ENCODE measurements around the gene PRMT2.

The PRMT2 gene

DNA sequence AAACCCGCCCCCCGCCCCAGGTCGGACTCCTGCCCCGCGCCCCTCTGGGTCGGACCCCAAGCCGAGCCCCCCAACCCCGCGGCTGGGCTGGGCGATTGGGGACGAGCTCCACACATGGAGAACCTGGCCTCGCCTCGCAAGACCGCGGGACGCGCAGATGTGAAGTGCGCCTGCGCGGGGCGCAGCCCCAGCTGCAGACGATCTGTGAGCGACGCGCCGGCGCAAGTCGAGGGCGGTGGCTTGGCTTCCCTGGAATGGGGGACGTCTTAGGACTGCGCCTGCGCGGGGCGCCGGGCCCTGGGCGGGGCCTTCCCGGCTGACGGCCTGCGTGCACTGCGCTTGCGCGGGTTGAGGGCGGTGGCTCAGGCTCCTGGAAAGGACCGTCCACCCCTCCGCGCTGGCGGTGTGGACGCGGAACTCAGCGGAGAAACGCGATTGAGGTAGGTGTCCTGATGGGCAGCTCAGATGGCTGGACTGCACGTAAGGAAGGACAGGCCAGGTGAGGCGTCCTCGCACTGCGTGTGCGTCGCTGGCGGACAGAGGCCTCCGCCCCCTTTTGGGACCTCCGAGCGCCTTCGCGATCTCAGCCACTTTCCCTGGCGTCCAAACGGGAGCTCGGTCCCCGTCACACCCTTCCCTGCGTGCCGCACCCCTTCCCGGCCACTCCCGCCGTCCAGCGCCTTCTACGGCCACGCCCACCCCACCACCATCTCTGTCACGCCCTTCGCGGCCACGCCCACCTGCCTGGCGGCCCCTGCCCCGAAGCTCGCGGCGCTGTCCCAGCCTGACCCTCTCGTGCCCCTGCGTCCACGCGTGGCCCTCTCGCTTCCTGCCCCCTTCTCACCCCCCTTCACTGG lies at the start of gene PRMT2:
Gene PRMT2 (plus strand): TSS at position 351 of the 857 bp plus-strand sequence. CDS start 1,278 bp downstream, outside the sequence.
- DNase-seq (ENCODE audit: low spot score) = peak; percentile 96

DNA sequence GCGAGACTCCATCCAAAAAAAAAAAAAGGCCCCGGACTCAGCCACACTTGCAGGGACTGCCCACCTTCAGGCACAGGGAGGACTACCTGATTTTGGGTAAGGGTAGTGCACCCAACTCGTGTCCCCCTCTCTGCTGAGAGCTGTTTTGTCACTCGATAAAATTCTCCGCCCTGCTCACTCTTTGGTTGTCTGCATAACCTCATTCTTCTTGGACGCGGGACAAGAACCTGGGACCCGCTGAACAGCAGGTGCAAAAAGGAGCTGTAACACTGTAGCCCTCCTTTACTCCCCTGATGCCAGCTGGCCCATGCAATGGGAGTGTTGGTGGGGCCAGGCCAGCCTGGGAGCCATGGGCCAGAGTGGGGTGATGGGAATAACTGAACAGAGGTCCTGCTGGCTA lies 41.2 kb upstream of the PRMT2 start:
- DNase-seq (ENCODE audit: low spot score) = no peak

DNA sequence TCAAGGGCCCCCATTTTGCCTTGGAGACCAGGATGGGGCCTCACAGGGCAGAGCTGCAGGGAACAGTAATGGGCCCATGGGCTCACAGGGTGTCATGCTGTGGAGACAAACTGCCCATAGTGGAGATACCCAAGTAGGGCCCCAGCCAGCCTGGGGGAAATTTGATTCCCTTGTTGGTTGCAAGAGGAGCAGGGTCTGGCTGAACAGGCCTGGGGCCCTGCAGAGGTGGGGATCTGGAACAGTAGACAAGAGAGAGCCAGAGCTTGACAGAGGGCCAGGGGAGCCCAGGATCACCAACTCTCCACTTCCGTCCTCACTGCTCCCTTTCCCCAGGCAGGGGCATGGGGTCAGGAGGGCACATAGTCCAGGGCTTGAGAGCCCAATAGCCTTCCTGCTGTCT lies 39.3 kb upstream of the PRMT2 start:
- no peak for DNase-seq (ENCODE audit: low spot score)

DNA sequence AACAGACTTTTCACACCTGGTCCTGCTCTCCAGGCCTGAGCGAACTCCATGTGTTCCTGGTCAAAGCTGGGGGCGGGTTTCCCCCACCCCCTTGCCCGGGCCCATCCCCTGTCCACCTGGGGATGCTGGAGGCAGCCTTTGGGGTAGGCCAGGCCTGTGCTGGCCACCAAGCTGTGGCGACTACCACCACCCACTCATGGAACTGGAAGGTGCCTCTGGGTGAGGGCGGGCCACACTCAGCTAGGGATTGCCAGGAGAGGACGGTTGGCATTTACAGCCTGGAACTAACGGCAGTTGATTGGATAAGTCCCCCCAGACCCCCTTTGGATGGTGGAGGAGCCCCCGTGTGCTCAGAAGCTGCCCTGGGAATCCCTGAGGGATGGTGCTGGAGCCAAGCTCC lies 38.4 kb upstream of the PRMT2 start:
- no peak for DNase-seq (ENCODE audit: low spot score)

DNA sequence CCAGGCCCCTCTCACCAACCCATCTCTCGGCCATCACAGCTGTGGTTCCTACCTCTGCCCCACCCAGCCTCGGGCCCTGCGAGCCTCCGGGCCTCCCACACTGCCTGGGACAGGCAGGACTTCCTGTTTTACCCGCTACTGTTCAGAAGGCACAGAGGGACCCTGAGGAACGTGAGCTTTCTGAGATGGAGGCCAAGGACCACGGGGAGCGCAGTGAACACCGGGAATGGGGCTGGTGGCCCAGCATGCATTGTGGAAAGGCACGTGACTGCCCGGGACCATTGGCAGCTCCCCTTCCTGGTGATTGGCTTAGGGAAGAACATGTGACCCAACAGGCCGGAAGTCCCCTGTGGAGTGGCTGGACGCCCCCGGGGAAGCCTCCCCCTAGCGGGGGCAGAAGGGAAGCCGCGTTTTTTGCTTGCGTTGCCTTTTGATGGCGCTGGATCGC lies 37.6 kb upstream of the PRMT2 start:
- no peak for DNase-seq (ENCODE audit: low spot score)

DNA sequence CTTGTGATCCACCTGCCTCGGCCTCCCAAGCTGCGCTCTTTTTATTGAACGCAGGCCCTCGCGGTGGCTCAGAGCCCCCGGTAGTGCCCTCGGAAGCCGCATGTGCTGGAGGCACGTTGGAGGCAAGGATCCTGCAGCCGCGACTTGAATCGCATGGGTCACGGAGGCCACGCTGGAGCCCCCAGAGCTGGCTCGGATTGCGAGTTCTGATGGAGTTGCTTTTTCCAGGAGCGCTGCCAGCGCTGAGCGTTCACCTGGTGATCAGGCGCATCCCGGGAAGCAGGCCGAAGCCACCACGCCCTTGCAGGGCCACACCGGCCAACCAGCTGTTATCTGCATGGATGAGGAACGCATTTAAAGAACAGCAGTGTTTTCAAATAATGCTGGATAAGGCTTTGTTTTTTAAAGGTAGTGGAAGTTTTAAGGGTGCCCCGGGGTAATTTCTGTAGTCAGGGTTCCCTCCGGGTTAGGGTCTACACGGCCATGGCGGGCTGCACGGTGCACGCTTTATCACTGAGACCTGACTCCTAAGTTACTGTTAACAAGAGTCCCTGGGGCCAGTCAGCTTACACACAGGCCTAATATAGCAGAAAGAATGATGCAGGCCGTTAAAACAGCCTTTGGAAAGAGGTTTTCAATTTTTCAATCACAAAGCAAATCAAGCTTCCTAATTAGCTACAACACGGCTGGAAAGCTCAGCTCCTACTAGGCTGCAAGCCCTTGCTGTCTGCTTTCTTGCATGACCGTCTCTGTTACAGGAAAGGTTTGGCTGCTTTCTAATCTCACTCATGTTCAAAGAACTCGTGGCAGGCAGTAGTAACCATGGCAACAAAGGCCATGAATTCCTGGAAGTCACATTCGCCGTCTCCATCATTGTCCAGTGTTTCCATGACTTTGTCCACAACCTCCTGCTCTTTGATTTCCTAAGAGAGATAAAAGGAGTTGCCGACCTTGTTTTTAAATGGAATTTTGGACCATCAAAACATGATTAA lies 36.6 kb upstream of the PRMT2 start:
- DNase-seq (ENCODE audit: low spot score) = no peak

DNA sequence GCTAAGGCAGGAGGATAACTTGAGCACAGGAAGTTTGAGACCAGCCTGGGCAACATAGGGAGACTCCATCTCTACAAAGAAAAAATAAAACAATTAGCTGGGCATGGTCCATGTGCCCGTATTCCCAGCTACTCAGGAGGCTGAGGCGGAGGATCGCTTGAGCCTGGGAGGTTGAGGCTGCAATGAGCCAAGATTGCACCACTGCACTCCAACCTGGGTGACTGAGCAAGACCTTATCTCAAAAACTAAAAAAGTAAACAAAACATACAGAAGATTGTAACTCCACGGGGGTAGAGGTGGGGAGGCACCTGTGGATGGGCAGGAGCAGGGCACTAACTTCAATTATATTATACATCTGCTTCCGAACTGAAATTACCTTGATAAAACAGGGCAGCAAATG lies 35.2 kb upstream of the PRMT2 start:
- DNase-seq (ENCODE audit: low spot score) = no peak

DNA sequence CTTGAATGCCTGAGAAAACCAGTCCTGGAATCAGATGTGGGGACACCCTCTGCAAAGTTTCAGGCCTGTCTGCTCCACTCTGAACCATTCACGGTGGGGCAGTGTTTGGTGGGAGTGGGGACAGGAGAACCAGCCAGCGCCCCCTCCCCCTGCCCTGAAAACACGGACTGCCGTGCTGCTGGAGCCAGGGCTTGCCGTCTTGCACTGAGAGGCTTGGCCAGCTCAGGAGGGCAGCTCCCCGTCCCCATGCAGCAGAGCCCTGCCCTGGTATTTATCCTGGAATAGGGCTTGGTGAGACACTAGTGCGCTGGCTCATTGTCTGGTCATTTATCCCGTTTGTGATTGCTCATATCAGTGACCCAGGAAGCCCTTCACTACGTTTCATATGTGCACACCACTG lies 34.5 kb upstream of the PRMT2 start:
- no peak for DNase-seq (ENCODE audit: low spot score)

DNA sequence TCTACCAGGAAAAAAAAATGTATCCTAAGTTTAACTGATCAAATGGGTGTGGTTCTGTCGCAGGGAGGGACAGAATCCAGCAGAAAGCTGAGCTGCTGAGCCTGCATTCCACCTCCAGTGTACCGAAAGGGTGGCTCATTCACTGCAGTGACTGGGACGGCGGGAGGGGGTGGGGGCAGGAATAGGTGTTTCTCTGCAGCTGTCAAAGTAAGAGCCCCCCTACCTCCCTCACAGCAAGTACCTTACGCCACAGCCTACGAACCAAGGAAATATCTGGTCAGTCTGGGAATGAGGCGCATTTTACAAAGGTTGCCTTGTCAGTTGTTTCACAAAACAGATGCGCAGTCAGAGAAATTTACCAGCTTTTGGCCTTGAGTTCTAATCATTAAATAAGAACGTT lies 32.2 kb upstream of the PRMT2 start:
- DNase-seq (ENCODE audit: low spot score) = no peak

DNA sequence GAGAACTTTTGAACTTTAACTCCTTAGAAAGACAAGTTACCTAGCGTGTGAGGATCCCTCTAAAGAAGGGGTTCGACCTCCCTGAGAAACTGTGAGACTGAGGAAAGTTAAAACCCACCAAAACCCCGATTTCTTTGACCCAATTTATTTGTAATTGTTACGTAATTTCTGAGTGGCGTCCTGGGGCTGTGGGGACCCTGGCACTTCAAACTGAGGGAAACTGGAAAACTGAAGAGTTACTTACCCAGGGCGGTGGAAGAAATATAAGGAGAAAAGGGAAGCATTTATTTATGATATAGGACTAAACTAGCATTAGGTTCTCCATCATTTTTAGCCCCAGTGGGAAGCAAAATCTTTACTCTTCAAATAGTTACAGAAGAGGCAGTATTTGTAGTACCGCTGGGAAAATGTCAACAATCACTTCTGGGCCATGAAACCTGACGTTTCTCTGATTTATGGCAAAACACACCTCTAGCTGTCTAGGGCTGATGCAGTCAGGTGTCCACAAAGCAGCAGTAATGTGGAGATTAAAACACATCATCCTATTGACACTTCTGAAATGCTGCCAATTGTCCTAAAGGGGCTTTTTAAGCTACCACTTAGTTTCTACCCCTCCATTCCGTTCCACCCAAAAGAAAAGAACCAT lies 31.0 kb upstream of the PRMT2 start:
- DNase-seq (ENCODE audit: low spot score) = no peak

DNA sequence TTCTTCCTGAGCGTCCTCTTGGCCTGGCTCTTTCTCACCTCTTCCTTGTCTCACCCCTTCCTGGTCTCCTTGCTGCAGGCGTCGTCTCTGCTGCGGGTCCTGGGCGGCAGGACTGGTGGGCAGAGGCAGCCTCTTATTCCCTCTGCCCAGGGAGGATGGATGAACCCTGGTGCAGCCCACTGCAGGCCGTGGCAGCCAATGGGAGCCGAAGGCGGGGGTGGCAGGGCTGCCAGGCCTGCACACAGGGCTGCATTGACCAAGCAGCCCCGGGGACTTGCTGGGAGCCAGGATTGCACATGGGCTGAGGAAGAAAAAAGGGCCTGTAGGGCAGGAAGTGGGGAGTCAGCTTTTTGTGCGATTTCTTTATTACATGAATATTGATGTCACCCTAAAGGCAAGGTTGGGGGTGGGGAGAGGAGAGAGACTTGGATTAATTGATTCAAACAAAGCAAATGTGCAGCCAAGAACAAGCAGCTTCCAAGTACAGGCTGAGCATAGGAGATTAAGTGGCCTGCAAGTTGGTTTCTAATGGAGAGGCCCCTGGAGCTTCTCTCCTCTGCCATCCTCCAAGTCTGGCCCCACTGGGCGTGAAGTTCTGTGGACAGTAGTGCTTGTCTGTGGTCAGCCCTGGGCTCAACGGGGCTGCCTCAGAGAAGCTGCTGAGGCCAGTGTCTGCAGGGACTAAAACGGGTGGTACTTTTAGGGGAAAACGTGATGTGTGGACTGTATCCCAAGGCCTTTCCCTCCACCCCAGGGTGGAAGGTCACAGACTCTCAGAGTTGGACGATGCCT lies 30.3 kb upstream of the PRMT2 start, which contains the start of gene S100B:
Gene S100B (minus strand): TSS at position 108 of the 792 bp plus-strand sequence. CDS start 2,667 bp downstream, outside the sequence.
- DNase-seq (ENCODE audit: low spot score) = peak; percentile 28

DNA sequence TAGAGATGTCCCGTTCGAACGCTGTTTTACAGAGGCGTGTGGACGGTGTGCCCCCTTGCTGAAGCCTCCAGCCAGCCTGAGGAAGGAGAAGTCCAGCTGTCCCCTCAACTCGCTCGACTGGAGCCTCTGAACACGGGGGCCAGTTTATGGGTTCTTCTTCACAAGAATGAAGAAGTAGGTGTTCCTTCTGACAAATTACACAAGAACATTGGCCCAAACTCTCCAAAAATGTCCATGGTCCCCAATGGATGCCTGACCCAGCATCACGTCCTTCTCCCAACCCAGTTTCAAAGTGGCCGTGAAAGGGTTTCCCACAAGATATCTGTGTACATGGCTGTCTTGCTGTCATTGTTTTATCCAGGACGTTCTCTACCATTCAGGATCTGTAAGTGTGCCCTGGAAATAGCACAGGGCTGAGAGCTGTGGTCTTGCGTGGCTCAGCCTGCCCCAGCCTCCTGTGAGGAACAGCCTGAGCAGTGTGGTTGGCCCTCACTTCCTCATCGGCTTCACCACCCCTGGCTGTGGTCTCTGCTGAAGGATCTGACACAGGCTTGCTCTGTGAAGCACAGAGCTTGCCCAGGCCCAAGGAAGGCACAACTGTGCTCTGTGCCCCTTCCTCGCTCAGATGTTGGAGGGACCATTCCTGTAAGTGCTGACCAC lies 29.6 kb upstream of the PRMT2 start:
- DNase-seq (ENCODE audit: low spot score) = no peak

DNA sequence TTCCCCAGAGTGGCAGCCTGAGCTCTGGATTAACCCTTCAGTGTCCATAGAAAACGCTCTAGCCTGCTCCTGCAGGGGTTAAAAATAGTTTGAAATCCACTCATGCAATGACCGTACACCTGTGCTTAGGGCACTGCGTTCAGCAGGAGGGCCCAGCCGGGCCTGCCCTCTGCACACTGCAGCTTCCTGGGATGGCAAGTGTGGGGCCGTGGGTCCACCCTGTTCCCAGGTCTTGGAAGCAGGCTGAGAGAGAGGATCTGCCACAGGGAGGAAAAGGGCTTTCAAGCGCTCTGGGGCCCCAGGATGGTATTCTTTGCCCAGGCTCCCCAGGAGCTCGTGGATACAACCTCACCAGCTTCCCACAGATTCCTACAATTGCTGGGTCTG lies 29.1 kb upstream of the PRMT2 start:
- no peak for DNase-seq (ENCODE audit: low spot score)

DNA sequence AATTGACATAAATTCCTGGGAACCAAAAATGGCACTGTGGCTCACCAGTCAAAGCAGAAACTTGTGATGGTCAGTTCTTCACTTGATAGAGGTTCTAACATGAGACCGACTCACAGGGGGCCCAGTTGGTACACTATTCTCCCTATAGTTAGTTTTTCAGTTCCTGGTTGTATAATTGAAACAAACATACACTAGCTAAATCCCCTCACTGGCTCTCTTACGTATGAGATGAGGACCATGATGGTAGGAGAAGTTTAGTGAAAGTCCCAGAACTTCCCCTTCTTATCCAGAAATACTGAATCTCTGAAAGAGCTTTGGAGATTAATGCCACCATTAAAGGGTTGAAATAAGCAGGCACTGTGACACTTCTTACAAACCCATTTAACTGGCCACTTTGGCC lies 27.8 kb upstream of the PRMT2 start:
- DNase-seq (ENCODE audit: low spot score) = no peak

DNA sequence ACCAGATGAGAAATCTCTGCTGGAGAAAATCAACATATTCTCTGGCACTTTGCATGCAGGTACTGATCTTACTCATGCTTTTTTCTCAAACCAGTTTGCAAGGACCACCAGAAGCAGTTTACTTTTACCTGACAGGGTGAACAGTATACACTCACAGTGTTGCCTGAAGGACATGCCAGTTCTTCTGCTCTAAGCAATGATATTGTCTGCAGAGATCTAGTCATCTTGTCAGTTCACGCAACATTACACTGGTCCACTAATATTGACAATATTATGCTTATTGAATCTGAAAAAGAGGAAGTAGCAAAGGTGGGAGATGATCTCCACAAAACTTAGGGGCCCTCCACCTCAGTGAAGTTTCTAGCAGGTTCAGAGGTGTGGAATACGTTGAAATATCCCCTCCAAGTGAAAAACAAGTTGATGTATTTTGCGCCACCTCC lies 26.8 kb upstream of the PRMT2 start:
- no peak for DNase-seq (ENCODE audit: low spot score)

DNA sequence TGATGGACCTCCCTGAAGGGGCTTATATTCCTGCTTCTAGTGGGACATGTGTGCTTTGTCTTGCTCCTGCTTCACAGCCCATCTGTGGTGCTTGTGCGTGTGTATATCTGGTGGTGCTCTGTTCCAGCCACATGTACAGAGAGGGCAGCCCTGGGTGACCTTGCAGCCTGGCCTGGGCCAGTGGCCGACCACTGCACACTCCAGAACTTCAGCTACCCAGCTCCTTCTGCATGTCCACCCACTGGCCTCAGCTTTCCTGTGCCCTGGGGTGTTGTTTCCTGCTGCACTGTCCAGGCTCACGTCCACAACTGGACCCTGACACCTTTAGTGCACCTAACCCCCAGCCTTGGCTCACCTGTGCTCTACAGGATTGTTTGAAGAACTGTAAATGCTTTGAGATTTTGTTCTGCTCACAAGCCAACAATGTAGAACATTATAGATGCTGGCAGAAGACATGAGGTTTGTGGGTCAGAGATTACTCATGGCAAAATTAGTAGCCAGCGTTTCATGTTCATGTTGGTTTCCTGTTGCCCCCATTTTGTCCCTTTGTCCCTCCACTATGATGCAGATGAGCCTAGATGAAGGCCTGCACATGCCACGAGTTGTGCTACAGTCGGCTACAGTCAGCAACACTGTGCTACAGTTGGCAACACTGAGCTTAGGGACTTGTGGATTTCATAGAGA lies 25.3 kb upstream of the PRMT2 start:
- no peak for DNase-seq (ENCODE audit: low spot score)

DNA sequence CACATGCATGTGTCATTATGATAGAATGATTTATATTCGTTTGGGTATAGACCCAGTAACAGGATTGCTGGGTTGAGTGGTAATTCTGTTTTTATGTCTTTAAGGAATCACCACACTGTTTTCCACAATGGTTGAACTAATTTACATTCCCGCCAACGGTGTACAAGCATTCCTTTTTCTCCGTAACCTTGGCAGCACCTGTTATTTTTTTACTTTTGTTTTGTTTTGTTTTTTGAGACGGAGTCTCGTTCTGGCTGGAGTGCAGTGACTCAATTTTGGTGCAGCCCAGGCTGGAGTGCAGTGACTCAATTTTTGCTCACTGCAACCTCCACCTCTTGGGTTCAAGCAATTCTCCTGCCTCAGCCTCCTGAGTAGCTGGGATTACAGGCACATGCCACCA lies 22.1 kb upstream of the PRMT2 start:
- DNase-seq (ENCODE audit: low spot score) = no peak

DNA sequence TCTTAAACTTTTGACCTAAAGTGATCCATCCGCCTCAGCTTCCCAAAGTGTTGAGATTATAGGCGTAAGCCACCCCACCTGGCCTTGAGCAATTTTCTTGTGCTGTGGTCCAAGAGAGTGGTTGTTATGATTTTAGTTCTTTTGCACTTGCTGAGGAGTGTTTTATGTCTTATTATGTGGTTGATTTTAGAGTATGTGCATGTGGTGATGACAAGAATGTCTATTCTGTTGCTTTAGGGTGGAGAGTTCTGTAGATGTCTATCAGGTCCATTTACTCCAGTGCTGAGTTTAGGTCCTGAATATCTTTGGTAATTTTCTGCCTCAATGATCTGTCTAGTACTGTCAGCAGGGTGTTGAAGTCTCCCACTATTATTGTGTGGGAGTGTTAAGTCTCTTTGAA lies 19.4 kb upstream of the PRMT2 start:
- no peak for DNase-seq (ENCODE audit: low spot score)

DNA sequence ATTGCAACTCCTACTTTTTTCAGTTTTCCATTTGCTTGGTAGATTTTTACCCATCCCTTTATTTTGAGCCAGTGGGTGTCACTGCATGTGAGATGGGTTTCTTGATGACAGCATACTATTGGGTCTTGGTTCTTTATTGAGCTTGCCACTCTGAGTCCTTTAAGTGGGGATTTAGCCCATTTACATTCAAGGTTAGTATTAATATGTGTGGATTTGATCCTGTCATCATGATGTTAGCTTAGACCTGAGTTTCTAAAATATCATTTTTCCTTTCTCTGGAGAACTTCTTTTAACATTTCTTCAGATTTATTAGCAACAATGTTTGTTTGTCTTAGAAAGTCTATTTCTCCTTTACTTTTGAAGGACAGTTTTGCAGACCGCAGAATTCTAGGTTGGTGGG lies 18.8 kb upstream of the PRMT2 start:
- DNase-seq (ENCODE audit: low spot score) = no peak

All from cerebellar cortex (tissue), 1 donor.